SK-N-SH treated with all-trans-retinoic acid at 6 μM for 48 hours (cell line): ENCODE data around the gene SSTR5.
A peak's percentile ranks its signal among the peaks of the same experiment; 100 is the strongest.
"Not testable (repeated sequence)": the region's sequence is repeated elsewhere in the genome, so short reads cannot be mapped to it uniquely, and the experiment has no call there.

Experiments
- ATAC-seq: fragments of 200-7000 bp; cut with Tn5 transposase; 3 replicates; pipeline ENCODE4 v1.9.1; 2020; ENCODE audit warnings: mild to moderate bottlenecking, moderate library complexity
- ARNTL ChIP-seq: fragments of 450-650 bp; formaldehyde crosslinking; IDR thresholded peaks from 2 replicates; pipeline ENCODE4 v1.5.0; 2020; ENCODE audit warnings: low read depth, mild to moderate bottlenecking, moderate library complexity, borderline replicate concordance
- BACH2 ChIP-seq: fragments of 250-450 bp; sonication (Bioruptor Pico); IDR thresholded peaks from 2 replicates; pipeline ENCODE4 v1.9.0; 2021; ENCODE audit warnings: mild to moderate bottlenecking, borderline replicate concordance
- CREB5 ChIP-seq: fragments of 250-450 bp; sonication (Bioruptor Pico); IDR thresholded peaks from 2 replicates; pipeline ENCODE4 v1.5.1; 2020; ENCODE audit warnings: low read depth, mild to moderate bottlenecking, moderate library complexity
- CSDC2 ChIP-seq: fragments of 250-450 bp; sonication (Bioruptor Pico); IDR thresholded peaks from 2 replicates; pipeline ENCODE4 v1.5.0; 2020; ENCODE audit warnings: mild to moderate bottlenecking, moderate library complexity
- CSRNP3 ChIP-seq: fragments of 250-450 bp; sonication (Bioruptor Pico); IDR thresholded peaks from 2 replicates; pipeline ENCODE4 v1.5.1; 2021; ENCODE audit warnings: mild to moderate bottlenecking, moderate library complexity
- ESRRG ChIP-seq: fragments of 250-450 bp; sonication (Bioruptor Pico); IDR thresholded peaks from 2 replicates; pipeline ENCODE4 v1.6.1; 2021; ENCODE audit warnings: mild to moderate bottlenecking
- GLIS3 ChIP-seq: fragments of 250-450 bp; sonication (Bioruptor Pico); IDR thresholded peaks from 2 replicates; pipeline ENCODE4 v1.5.0; 2020; ENCODE audit warnings: mild to moderate bottlenecking, moderate library complexity
- ISL1 ChIP-seq: fragments of 250-450 bp; sonication (Bioruptor Pico); IDR thresholded peaks from 2 replicates; pipeline ENCODE4 v2.1.2; 2022; ENCODE audit warnings: mild to moderate bottlenecking, moderate library complexity
- OSR1 ChIP-seq: fragments of 250-450 bp; sonication (Bioruptor Pico); IDR thresholded peaks from 2 replicates; pipeline ENCODE4 v1.8.0; 2022; ENCODE audit warnings: moderate library complexity, mild to moderate bottlenecking, inconsistent platforms
- PATZ1 ChIP-seq: fragments of 250-450 bp; sonication (Bioruptor Pico); IDR thresholded peaks from 2 replicates; pipeline ENCODE4 v1.8.0; 2020; ENCODE audit warnings: mild to moderate bottlenecking, moderate library complexity, borderline replicate concordance
- PPARA ChIP-seq: fragments of 250-450 bp; sonication (Bioruptor Pico); IDR thresholded peaks from 2 replicates; pipeline ENCODE4 v1.5.0; 2020; ENCODE audit warnings: mild to moderate bottlenecking, borderline replicate concordance
- SNAI2 ChIP-seq: fragments of 250-450 bp; sonication (Bioruptor Pico); IDR thresholded peaks from 2 replicates; pipeline ENCODE4 v1.5.0; 2020; ENCODE audit warnings: mild to moderate bottlenecking, moderate library complexity
- TSHZ2 ChIP-seq: fragments of 250-450 bp; sonication (Bioruptor Pico); IDR thresholded peaks from 2 replicates; pipeline ENCODE4 v1.5.0; 2020; ENCODE audit warnings: mild to moderate bottlenecking, moderate library complexity
- ZC3H10 ChIP-seq: fragments of 250-450 bp; sonication (Bioruptor Pico); IDR thresholded peaks from 2 replicates; pipeline ENCODE4 v1.5.1; 2021; ENCODE audit warnings: mild to moderate bottlenecking, moderate library complexity
- ZFP3 ChIP-seq: fragments of 250-450 bp; sonication (Bioruptor Pico); IDR thresholded peaks from 2 replicates; pipeline ENCODE4 v1.5.0; 2020; ENCODE audit warnings: mild to moderate bottlenecking, moderate library complexity
- ZFP30 ChIP-seq: fragments of 450-650 bp; formaldehyde crosslinking; IDR thresholded peaks from 2 replicates; pipeline ENCODE4 v1.5.0; 2022; ENCODE audit warnings: mild to moderate bottlenecking, moderate library complexity
- ZNF565 ChIP-seq: fragments of 450-650 bp; formaldehyde crosslinking; conservative IDR thresholded peaks from 2 replicates; pipeline ENCODE4 v1.5.0; 2020; ENCODE audit warnings: low read depth, mild to moderate bottlenecking, moderate library complexity
- ZNF70 ChIP-seq: fragments of 450-650 bp; formaldehyde crosslinking; IDR thresholded peaks from 2 replicates; pipeline ENCODE4 v1.5.0; 2020; ENCODE audit warnings: mild to moderate bottlenecking, moderate library complexity
- ZNF8 ChIP-seq: fragments of 450-650 bp; formaldehyde crosslinking; IDR thresholded peaks from 2 replicates; pipeline ENCODE4 v1.5.0; 2020; ENCODE audit warnings: mild to moderate bottlenecking, moderate library complexity

Gene SSTR5

GRCh38 chr16:1082266-1082951 lies 9.9 kb downstream of the SSTR5 start:
- peak; percentile 47; the same call in 2 of the 3 replicates for ATAC-seq

GRCh38 chr16:1082952-1083675 lies 10.6 kb downstream of the SSTR5 start:
- ATAC-seq = no peak
- no peak for TF ChIP-seq CSRNP3 (CRISPR knock-in tag)
- TF ChIP-seq BACH2 (CRISPR knock-in tag) = no peak
- TF ChIP-seq GLIS3 (CRISPR knock-in tag) = no peak
- TF ChIP-seq ESRRG = no peak
- TF ChIP-seq PPARA (CRISPR knock-in tag) = no peak
- TF ChIP-seq ARNTL = no peak
- no peak for TF ChIP-seq ISL1
- TF ChIP-seq ZNF565 (CRISPR knock-in tag) = no peak
- TF ChIP-seq ZNF8 (CRISPR knock-in tag) = no peak
- TF ChIP-seq OSR1 (CRISPR knock-in tag) = no peak
- no peak for TF ChIP-seq ZFP30 (CRISPR knock-in tag)
- TF ChIP-seq ZFP3 (CRISPR knock-in tag) = no peak
- TF ChIP-seq TSHZ2 (CRISPR knock-in tag) = no peak
- no peak for TF ChIP-seq ZNF70 (CRISPR knock-in tag)
- no peak for TF ChIP-seq CSDC2 (CRISPR knock-in tag)

More at GRCh38 chr16:1082266-1082951, 9.9 kb downstream of the SSTR5 start:
- TF ChIP-seq SNAI2 (CRISPR knock-in tag) (no peak), GLIS3 (CRISPR knock-in tag) (no peak), ISL1 (no peak), ZNF70 (CRISPR knock-in tag) (no peak), ESRRG (no peak), TSHZ2 (CRISPR knock-in tag) (no peak), ZNF8 (CRISPR knock-in tag) (no peak), OSR1 (CRISPR knock-in tag) (no peak), ZFP3 (CRISPR knock-in tag) (no peak), CREB5 (no peak), ZC3H10 (no peak), ZFP30 (CRISPR knock-in tag) (no peak), CSRNP3 (CRISPR knock-in tag) (no peak), ARNTL (no peak)

GRCh38 chr16:1084971-1085370 lies 12.4 kb downstream of the SSTR5 start:
- no peak for ATAC-seq
- TF ChIP-seq ZFP3 (CRISPR knock-in tag) = no peak
- TF ChIP-seq GLIS3 (CRISPR knock-in tag) = no peak
- no peak for TF ChIP-seq PPARA (CRISPR knock-in tag)
- TF ChIP-seq ZNF565 (CRISPR knock-in tag) = no peak
- TF ChIP-seq PATZ1 = no peak
- TF ChIP-seq ZNF70 (CRISPR knock-in tag) = no peak
- no peak for TF ChIP-seq ZC3H10
- TF ChIP-seq ARNTL = no peak
- no peak for TF ChIP-seq SNAI2 (CRISPR knock-in tag)
- TF ChIP-seq, all 23 proteins: peak for 0

GRCh38 chr16:1086443-1086842 lies 13.9 kb downstream of the SSTR5 start:
- not testable (repeated sequence) for ATAC-seq
